Heart left ventricle (tissue), 13 donors: ENCODE data around the gene OR10A2.
"Not testable (repeated sequence)": the region's sequence is repeated elsewhere in the genome, so short reads cannot be mapped to it uniquely, and the experiment has no call there.

Experiments used
- POLR2A ChIP-seq, 2 donors: fragments of 450-650 bp; IDR thresholded peaks; one replicate each; pipeline ENCODE4 v1.6.1; 2017; ENCODE audit warnings: antibody characterized with exemption in 2 of 2, mild to moderate bottlenecking in 2 of 2, moderate library complexity in 2 of 2
- TF ChIP-seq, protein P1 (sequence below), 12 donors: fragments of 200-600 bp; sonication (generic) in 4 of 12; IDR thresholded peaks; one replicate each; pipeline versions ENCODE4 v1.5.0 to v1.8.0; 2018 to 2022; ENCODE audit warnings: antibody characterized with exemption in 12 of 12, mild to moderate bottlenecking in 5 of 12
- donor health status: ischemic (EF 13 %, LVEDD 7.1; RV severe dilation, severe dysfunction).
- donor health status: DM: no; HTN: yes; CAD: no.
- donor health status: DM: no; HTN: no; CAD: no.
- donor health status: ischemic (EF 25% LVEDD 6.9; RV normal size, moderate dysfunction).
- donor health status: ischemic (EF 25% LVEDD 5.7; RV mildly dilated, moderate dysfunction).
- donor health status: ischemic (EF 35%, LVEDD 5.7; RV mildly dilated, moderate dysfunction).
- donor health status: nonischemic (EF 11% LVEDD 7.7; RV severe dilation, severe dysfunction).
- donor health status: DM: yes; HTN: yes; CAD: no.
- donor health status: PGD.
- donor health status: ischemic (EF 29% LVEDD 5.4; RV normal size, mild dysfunction).
- donor health status: nonischemic (EF 23%, LVEDD 6.1; RV moderate dilation, normal function).

DNA sequence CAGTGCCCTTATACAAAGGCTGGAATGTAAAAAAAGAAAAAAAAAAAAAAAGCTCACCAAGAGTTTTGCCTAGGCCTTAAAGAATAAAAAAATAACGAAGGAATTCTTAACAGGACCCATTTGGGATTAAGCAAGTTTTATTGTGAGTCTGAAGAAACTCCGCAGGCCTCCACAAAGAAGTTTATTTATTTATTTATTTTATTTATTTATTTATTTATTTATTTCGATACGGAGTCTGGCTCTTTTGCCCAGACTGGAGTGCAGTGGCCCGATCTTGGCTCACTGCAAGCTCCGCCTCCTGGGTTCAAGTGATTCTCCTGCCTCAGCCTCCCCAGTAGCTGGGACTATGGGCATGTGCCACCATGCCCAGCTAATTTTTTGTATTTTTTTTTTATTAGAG, 8.1 kb upstream of the OR10A2 start:
- TF ChIP-seq, protein P1, sequence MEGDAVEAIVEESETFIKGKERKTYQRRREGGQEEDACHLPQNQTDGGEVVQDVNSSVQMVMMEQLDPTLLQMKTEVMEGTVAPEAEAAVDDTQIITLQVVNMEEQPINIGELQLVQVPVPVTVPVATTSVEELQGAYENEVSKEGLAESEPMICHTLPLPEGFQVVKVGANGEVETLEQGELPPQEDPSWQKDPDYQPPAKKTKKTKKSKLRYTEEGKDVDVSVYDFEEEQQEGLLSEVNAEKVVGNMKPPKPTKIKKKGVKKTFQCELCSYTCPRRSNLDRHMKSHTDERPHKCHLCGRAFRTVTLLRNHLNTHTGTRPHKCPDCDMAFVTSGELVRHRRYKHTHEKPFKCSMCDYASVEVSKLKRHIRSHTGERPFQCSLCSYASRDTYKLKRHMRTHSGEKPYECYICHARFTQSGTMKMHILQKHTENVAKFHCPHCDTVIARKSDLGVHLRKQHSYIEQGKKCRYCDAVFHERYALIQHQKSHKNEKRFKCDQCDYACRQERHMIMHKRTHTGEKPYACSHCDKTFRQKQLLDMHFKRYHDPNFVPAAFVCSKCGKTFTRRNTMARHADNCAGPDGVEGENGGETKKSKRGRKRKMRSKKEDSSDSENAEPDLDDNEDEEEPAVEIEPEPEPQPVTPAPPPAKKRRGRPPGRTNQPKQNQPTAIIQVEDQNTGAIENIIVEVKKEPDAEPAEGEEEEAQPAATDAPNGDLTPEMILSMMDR (IDR thresholded peaks at IDR 0.05), result not testable (repeated sequence)
- TF ChIP-seq POLR2A (IDR thresholded peaks at IDR 0.05), result not testable (repeated sequence)
